GM21619 (cell line): ENCODE measurements around the gene RAD51C.
"Not testable (repeated sequence)": the region's sequence is repeated elsewhere in the genome, so short reads cannot be mapped to it uniquely, and the experiment has no call there.

Experiments
- ATAC-seq: cut with Tn5 transposase; IDR thresholded peaks from one replicate; pipeline ENCODE4 v1.9.1; 2021; ENCODE audit not compliant: unreplicated experiment

The RAD51C gene

DNA sequence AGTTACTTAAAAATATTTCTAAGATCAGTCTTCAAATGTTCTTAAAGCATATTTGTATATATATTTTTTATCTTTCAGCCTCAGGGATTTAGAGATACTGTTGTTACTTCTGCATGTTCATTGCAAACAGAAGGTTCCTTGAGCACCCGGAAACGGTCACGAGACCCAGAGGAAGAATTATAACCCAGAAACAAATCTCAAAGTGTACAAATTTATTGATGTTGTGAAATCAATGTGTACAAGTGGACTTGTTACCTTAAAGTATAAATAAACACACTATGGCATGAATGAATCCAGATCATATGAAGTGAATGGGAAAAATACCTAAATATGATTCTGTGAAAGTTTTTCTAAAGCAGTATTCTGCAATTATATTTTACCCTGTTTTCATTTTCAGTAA is 41.6 kb downstream of the RAD51C start:
- no peak for ATAC-seq

DNA sequence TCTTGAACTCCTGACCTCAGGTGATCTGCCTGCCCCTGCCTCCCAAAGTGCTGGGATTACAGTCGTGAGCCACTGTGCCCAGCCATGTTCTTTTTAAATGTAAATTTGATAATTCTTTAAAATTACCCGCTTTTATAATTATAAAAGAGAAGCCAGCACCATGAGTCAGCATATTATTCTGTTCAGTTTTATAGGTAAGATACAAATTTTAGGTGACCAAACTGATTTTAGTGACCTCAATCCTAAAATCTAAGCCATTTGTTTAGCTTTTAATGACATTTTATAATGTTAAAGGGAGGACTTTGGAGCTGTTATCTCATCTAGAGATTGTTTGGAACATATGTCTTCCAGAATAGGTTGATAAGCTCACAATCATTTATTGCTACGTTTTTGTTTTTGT is 42.4 kb downstream of the RAD51C start:
- no peak for ATAC-seq

DNA sequence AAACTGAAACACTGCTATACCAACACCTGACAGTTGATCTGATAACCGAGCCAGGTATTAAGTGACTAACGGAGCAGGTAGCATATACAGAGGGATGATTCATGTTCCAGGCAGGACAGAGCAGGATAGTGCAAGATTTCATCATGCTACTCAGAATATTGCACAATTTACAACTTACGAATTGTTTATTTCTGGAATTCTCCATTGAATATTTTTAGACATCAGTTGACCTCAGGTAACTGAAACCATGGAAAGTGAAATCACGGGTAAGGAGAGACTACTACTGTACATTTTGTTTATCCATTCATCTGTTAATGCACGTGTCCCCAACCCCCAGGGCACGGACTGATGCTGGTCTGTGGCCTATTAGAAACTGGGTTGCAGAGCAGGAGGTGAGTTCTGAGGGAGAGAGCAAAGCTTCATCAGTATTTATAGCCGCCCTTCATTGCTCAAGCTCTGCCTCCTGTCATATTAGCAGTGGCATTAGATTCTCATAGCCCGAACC is 48.8 kb downstream of the RAD51C start:
- ATAC-seq, result no peak

DNA sequence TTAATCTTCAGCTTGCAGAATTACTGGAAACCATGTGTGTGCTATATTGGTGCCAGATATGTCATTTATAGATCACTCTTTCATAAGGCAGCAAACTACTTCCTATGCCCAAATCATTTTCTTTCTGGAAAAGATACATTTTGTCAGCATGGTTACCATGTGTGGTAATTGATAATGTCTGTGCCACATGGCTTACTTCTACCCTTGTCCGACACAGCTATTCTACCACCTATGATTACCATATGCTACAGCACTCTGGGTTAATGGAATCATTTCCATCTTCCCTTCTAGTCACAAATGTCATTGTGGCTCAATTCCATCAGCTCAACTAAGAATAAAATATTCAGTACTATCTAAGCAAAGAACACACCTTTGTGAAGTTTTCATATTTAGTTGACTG is 55.3 kb downstream of the RAD51C start:
- no peak for ATAC-seq

DNA sequence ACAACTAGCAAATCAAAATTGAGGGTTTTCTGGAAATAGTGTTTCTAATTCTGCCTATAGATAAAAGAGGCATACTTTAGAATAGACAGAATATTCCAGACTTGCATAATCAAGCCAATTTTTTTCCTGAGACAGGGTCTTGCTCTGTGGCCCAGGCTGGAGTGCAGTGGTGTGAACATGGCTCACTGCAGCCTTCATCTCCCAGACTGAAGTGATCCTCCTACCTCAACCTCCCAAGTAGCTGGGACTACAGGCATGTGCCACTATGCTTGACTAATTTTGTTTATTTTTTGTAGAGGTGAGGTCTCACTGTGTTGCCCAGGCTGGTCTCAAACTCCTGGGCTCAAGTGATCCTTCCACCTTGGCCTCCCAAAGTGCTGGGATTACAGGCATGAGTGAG is 57.2 kb downstream of the RAD51C start:
- ATAC-seq, result not testable (repeated sequence)

DNA sequence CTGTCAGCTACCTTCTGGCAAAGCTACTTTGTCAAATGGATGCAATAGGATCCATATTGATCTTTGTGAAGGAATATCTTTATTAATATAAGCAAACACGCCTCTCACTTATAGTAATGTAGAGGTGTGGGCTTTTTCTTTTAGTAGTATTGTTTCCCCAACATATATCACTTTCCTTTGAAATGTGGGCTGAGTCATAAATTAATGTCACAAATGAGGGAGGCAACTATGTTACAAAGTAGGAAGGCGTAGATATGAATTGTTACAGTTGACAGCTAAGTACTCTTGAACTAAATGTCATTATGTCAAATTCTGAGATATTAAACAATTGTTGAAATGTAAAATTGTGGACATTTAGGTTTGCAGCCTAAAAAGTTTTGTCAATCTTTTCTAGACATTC is 60.6 kb downstream of the RAD51C start:
- no peak for ATAC-seq

DNA sequence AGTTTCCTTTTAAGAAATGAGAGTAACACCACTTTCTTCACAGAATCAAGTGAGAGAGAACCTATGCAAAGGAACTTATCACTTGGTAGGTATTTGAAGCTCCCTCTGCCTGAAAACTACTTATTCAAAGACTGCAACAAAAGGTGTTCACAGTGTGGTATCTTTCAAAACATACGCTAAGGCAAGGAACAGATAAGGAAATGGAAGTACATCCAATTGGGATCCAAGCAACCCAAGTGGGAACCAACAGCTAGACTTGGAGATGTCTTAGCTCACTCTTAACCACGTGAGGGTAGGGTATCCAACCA is 62.8 kb downstream of the RAD51C start:
- ATAC-seq, result no peak

DNA sequence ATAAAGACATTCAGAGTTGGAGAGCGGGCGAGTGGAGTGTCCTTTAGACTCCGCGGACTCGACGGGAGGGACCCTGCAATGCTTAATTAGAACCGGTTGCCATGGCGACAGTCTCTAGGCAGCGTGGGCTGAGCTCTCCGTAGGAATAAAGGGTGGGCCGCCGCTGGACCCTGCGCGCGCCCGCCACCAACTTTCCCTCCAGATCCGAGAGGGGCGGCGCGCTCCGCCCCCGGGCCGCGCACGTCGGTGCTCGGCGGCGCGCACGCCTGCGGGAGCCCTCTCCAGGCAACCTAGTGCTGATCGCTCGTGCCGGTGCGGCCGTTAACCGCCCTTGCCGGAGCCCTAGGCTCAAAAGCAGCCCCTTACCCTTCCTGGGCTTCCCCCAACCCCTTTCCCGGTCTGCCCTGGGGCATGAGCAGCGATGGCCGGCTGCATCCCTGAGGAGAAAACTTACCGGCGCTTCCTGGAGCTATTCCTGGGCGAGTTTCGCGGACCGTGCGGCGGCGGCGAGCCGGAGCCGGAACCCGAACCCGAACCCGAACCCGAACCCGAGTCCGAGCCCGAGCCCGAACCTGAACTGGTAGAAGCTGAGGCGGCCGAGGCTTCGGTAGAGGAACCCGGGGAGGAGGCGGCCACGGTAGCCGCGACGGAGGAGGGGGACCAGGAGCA is 63.3 kb downstream of the RAD51C start, which contains the start of gene PPM1E:
Gene PPM1E, plus strand, starts transcription at position 278 of the 669 bp plus-strand sequence.
- ATAC-seq, result no peak

DNA sequence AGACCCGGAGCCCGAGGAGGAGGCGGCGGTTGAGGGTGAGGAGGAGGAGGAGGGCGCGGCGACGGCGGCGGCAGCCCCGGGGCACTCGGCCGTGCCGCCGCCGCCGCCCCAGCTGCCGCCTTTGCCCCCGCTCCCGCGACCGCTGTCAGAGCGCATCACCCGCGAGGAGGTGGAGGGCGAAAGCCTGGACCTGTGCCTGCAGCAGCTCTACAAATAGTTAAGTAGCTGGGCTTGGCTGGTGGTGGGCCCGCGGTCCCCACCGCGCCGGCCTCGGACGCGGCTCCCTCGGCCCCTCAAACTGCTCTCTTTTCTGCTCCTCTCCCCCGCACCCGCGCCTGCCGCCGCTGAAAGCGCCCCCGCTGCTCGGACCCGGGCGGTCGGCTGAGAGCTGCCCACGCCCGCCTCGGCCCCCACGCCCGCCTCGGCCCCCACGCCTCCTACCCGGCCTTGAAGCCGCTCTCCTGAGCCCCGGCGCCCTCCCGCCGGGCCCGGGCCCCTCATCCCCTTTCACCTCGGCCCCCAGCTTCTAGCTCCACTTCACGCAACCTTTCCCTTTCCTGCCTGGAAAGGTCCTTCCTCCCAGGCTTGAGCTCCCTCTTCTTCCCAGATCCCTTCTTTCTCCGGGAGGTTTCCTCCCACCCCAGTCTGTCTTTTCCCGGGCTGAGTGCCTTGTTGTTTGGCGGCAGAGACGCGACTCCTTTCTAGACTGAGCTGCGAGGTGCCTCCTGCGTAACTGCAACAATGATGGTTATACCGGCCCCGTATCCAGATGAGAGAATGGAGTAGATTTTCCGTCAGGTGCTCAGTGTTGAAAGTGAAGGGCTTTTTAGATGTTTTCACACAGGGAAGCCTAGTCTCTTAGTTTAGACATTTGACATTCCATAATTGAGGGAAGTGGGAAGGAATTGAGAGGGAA is 64.1 kb downstream of the RAD51C start:
- ATAC-seq, result no peak

DNA sequence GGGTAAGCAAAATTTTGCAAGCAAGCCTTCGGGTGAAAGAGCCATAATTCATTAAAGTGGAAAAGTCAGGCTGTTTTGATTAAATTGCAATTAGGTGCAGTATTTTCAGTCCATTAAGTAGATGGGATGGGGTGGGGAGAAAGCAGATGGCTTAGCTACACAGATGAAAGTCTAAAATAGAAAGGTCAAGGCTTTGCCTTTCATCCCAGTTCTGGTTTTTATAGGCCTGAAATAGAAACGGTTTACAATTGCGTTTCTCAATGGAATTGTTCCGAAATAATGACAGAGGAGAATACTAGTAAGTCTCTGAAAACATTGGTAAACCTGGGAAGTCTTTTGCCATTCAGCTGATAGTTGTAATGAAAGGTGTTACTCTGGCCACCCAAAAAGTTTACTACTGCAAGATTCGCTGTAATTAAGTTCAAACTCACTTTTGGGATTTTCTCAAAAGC is 64.8 kb downstream of the RAD51C start:
- ATAC-seq, result no peak

DNA sequence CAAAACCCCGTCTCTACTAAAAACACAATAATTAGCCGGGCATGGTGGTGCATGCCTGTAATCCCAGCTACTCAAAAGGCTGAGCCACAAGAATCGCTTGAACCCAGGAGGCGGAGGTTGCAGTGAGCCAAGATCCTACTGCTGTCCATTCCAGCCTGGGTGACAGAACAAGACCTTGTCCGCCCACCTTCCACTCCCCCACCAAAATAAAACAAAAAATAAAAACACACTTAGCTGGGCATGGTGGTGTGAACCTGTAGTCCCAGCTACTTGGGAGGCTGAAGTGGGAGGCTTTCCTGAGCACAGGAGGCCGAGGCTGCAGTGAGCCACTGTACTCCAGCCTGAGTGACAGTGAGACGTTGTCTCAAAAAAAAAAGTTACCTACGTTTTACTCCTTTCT is 66.5 kb downstream of the RAD51C start:
- ATAC-seq, result no peak

DNA sequence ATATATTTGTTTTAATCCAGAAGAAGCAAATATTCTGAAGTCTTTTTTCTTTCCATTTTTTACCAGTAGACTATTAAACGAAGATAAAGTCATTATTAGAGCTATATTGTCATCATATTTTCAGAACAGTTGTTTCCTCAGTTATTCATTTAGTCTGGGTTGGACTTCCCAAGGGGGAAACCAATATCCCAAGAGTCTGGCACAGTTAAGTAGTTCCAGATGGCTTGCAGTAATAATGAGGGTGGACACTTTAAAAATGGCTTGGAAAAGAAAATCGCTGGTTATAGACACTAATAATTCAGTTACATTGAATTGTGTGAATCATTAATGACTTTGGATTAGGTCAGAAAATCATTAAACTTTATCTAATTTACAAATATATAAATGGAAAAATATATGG is 67.1 kb downstream of the RAD51C start:
- no peak for ATAC-seq

DNA sequence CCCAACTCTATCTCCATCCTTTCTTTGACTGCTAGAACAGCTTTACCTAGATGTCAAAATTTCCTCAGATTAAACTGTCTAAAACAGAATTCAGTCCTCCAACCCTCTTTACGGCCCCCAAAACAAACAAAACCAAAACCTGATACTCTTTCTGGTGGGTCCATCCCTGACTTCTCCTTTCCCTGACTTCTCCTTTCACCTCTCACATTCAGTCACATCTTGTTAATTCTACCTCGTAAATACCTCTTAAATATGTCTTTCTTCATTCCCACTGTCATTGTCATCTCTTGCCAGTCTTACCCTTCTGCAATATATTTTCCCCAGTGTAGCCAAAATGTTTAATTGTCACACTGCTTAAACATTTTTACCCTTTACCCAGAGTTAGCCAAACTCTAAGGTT is 67.8 kb downstream of the RAD51C start:
- no peak for ATAC-seq

DNA sequence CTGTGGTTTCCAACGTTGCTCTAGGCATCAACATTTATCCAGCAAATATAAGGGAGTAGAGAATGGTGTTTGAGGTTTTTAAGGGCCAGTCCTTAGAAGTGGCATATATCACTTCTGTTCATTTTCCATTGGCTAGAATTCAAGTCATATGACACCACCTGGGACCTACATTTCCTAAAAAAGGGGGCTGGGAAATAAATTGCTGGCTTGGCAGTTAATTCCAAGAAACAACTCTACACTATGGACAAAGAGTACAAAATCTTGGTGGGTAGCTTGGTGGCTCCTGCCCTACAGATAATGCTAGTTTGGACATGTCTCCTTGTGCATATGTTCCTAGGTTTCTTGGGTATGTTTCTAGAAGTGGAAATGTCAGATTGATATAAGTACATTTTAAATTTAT is 70.9 kb downstream of the RAD51C start:
- no peak for ATAC-seq

DNA sequence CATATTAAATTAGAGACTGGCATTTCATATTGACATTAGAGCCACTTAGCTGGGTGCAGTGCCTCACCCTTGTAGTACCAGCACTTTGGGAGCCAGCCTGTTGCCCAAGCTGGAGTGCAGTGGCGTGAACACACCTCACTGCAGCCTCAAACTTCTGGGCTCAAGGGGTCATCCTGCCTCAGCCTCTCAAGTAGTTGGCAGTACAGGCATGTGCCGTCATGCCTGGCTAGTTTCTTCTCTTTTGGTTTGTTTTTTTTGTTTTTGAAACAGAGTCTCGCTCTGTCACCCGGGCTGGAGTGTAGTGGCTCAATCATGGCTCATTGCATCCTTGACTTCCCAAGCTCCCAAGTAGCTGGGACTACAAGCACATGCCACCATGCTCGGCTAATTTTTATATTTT is 72.0 kb downstream of the RAD51C start:
- no peak for ATAC-seq

DNA sequence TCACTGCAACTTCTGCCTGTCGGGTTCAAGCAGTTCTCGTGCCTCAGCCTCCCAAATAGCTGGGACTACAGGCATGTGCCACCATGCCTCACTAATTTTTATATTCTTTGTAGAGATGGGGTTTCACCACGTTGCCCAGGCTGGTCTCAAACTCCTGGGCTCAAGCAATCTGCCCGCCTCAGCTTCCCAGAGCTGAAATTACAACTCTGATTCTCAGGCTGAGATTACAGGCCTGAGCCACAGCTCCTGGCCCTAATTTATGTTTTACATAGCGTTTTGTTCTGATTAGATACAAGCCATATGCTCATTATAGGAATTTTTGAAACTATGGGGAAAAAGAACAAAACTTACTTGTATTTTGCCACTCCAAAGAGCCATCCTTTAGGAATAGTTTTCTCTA is 86.1 kb downstream of the RAD51C start:
- ATAC-seq, result not testable (repeated sequence)

DNA sequence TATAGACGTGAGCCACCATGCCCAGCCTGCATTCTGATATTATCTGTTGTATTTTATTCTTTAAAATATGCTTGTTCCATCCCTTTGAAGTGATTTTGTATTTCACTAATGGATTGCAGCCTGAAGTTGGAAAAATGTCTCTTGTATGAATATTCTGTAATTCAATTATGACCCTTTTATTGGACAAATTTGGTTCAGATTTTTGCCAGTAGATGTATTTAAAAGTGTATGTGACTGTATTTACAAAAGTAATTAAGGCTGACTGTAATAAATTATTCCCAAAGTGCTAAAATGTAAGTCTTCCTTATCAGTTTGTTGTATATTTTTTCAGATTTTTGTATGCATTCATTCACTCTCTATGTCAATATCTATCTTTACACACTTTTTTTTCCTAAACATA is 87.0 kb downstream of the RAD51C start:
- no peak for ATAC-seq

DNA sequence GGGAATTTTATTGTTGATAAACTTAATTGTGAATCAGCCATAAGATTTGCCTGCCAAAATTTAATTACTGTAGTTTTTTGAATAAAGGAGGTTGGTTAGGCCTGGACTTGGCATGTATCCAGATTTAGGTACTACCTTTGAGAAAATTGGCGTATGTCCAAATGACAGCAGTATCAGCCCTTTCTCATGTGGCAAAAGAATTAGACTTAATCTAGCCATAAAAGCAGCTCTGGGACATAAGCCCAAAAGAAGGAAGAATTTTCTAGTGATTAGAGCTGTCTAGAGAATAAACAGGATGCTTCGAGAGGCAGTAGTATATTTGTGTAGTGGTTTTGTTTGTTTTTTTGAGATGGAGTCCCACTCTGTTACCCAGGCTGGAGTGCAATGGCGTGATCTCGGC is 91.0 kb downstream of the RAD51C start:
- no peak for ATAC-seq

DNA sequence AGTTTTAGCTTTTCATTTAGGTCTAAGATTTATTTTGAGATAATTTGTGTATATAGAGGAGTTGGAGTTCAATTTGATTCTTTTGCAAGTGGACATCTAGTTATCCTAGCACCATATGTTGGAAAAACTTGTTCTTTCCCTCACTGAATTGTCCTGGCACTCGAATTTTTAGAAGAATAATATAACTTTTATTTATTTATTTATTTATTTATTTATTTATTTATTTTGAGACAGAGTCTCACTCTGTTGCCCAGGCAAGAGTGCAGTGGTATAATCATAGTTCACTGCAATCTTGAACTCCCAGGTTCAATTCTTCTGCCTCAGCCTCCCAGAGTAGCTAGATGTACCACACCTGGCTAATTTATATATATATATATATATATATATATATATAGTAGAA is 92.7 kb downstream of the RAD51C start:
- no peak for ATAC-seq
